GM11168 (cell line): ENCODE results near the gene FTHL17.

Experiments used
- in situ Hi-C: fragments of 300-500 bp; cut with MboI; formaldehyde crosslinking; loops from one replicate; pipeline ENCODE4 v1.12.0; 2022; ENCODE audit warnings: low sequenced_read_pairs; ENCODE audit not compliant: unreplicated experiment

Gene FTHL17

GRCh38 chrX:31071725-31072124 is at the start of gene FTHL17:
TSS of gene FTHL17 (minus strand) at chrX:31072041. CDS start at chrX:31071953, 88 bp downstream.
- in situ Hi-C loops = no loop called here

- in situ Hi-C loops = no loop called here
Measured at GRCh38 chrX:31117266-31117665, 45.4 kb upstream of the FTHL17 start.

- in situ Hi-C loops = no loop called here
Measured at GRCh38 chrX:31115398-31115797, 43.6 kb upstream of the FTHL17 start.

- in situ Hi-C loops = no loop called here
Measured at GRCh38 chrX:31114858-31115257, 43.0 kb upstream of the FTHL17 start.

GRCh38 chrX:31112226-31112999 is 40.6 kb upstream of the FTHL17 start:
- in situ Hi-C loops = no loop called here

- in situ Hi-C loops = no loop called here
Measured at GRCh38 chrX:31110657-31111056, 38.8 kb upstream of the FTHL17 start.

GRCh38 chrX:31099536-31100090 is 27.8 kb upstream of the FTHL17 start:
- in situ Hi-C loops = no loop called here

GRCh38 chrX:31098079-31098478 is 26.2 kb upstream of the FTHL17 start:
- in situ Hi-C loops = no loop called here

GRCh38 chrX:31093639-31093975 is 21.8 kb upstream of the FTHL17 start:
- in situ Hi-C loops = no loop called here

- in situ Hi-C loops = no loop called here
Measured at GRCh38 chrX:31092970-31093638, 21.3 kb upstream of the FTHL17 start.

GRCh38 chrX:31092476-31092875 is 20.6 kb upstream of the FTHL17 start:
- in situ Hi-C loops = no loop called here

- in situ Hi-C loops = no loop called here
Measured at GRCh38 chrX:31091819-31092218, 20.0 kb upstream of the FTHL17 start.

- in situ Hi-C loops = no loop called here
Measured at GRCh38 chrX:31074522-31074921, 2.7 kb upstream of the FTHL17 start.

- in situ Hi-C loops = no loop called here
Measured at GRCh38 chrX:31071262-31071661, 579 bp downstream of the FTHL17 start.

GRCh38 chrX:31070057-31070468 is 1.8 kb downstream of the FTHL17 start:
- in situ Hi-C loops = no loop called here

- in situ Hi-C loops = no loop called here
Measured at GRCh38 chrX:31063114-31063513, 8.7 kb downstream of the FTHL17 start.

- in situ Hi-C loops = no loop called here
Measured at GRCh38 chrX:31061091-31061490, 10.8 kb downstream of the FTHL17 start.

- in situ Hi-C loops = no loop called here
Measured at GRCh38 chrX:31060016-31060415, 11.8 kb downstream of the FTHL17 start.

- in situ Hi-C loops = no loop called here
Measured at GRCh38 chrX:31058284-31058683, 13.6 kb downstream of the FTHL17 start.

GRCh38 chrX:31057691-31058090 is 14.2 kb downstream of the FTHL17 start:
- in situ Hi-C loops = no loop called here

GRCh38 chrX:31057291-31057690 is 14.6 kb downstream of the FTHL17 start:
- in situ Hi-C loops = no loop called here

GRCh38 chrX:31053621-31054020 is 18.2 kb downstream of the FTHL17 start:
- in situ Hi-C loops = no loop called here
